Heart left ventricle (tissue), 13 donors: ENCODE measurements around the gene GZF1.

Experiments used
- POLR2A ChIP-seq, 2 donors: fragments of 450-650 bp; IDR thresholded peaks; one replicate each; pipeline ENCODE4 v1.6.1; 2017; ENCODE audit warnings: antibody characterized with exemption in 2 of 2, mild to moderate bottlenecking in 2 of 2, moderate library complexity in 2 of 2
- TF ChIP-seq, protein P1 (sequence below), 12 donors: fragments of 200-600 bp; sonication (generic) in 4 of 12; IDR thresholded peaks; one replicate each; pipeline versions ENCODE4 v1.5.0 to v1.8.0; 2018 to 2022; ENCODE audit warnings: antibody characterized with exemption in 12 of 12, mild to moderate bottlenecking in 5 of 12
- donor health status: ischemic (EF 13 %, LVEDD 7.1; RV severe dilation, severe dysfunction).
- donor health status: DM: no; HTN: yes; CAD: no.
- donor health status: DM: no; HTN: no; CAD: no.
- donor health status: ischemic (EF 25% LVEDD 6.9; RV normal size, moderate dysfunction).
- donor health status: ischemic (EF 25% LVEDD 5.7; RV mildly dilated, moderate dysfunction).
- donor health status: ischemic (EF 35%, LVEDD 5.7; RV mildly dilated, moderate dysfunction).
- donor health status: nonischemic (EF 11% LVEDD 7.7; RV severe dilation, severe dysfunction).
- donor health status: DM: yes; HTN: yes; CAD: no.
- donor health status: PGD.
- donor health status: ischemic (EF 29% LVEDD 5.4; RV normal size, mild dysfunction).
- donor health status: nonischemic (EF 23%, LVEDD 6.1; RV moderate dilation, normal function).

- TF ChIP-seq, protein P1, sequence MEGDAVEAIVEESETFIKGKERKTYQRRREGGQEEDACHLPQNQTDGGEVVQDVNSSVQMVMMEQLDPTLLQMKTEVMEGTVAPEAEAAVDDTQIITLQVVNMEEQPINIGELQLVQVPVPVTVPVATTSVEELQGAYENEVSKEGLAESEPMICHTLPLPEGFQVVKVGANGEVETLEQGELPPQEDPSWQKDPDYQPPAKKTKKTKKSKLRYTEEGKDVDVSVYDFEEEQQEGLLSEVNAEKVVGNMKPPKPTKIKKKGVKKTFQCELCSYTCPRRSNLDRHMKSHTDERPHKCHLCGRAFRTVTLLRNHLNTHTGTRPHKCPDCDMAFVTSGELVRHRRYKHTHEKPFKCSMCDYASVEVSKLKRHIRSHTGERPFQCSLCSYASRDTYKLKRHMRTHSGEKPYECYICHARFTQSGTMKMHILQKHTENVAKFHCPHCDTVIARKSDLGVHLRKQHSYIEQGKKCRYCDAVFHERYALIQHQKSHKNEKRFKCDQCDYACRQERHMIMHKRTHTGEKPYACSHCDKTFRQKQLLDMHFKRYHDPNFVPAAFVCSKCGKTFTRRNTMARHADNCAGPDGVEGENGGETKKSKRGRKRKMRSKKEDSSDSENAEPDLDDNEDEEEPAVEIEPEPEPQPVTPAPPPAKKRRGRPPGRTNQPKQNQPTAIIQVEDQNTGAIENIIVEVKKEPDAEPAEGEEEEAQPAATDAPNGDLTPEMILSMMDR (IDR thresholded peaks at IDR 0.05): no peak
- TF ChIP-seq POLR2A (IDR thresholded peaks at IDR 0.05): no peak
Measured at GRCh38 chr20:23358923-23359593, 2.9 kb upstream of the GZF1 start.
